Gastroesophageal sphincter (tissue), 3 donors: ENCODE results near the gene SDC4.

Source experiments
- EP300 ChIP-seq: sonication (generic); formaldehyde crosslinking; IDR thresholded peaks from one replicate; pipeline ENCODE4 v1.6.1; 2017; ENCODE audit warnings: antibody characterized with exemption, mild to moderate bottlenecking
- POLR2A ChIP-seq, 2 donors: fragments of 450-650 bp; IDR thresholded peaks; one replicate each; pipeline ENCODE4 v1.6.1; 2017; ENCODE audit warnings: antibody characterized with exemption in 2 of 2, mild to moderate bottlenecking in 2 of 2, moderate library complexity in 1 of 2
- POLR2AphosphoS5 ChIP-seq: sonication (generic); formaldehyde crosslinking; IDR thresholded peaks from one replicate; pipeline ENCODE4 v1.6.1; 2017; ENCODE audit warnings: antibody characterized with exemption
- TF ChIP-seq, protein P1 (sequence below), 4 experiments: fragments of 200-600 bp in 2 of 4; fragments of 450-650 bp in 2 of 4; sonication (generic) in 1 of 4; IDR thresholded peaks; one replicate each; pipeline ENCODE4 v1.5.1; 2017 to 2019; ENCODE audit warnings: antibody characterized with exemption in 4 of 4, mild to moderate bottlenecking in 2 of 4, moderate library complexity in 2 of 4

DNA sequence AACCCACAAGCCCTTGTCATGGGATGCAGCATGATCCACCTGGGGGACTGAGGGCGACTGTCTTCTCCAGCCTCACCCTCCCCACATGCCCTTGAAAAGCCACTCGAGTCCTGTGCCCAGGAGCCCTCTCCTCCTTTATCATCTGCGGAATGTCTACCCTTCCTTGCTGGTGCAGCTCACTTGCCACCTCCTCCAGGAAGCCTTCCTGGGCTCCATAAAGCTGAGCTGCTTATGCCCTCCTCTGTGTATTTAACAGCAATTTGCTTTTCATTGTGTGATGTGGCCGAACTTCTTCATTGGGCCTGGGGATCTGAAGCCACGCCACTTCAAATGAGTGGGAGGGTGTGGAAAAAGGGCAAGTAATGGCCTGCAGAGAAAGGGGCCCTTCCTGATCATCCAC is 59.4 kb downstream of the SDC4 start:
- TF ChIP-seq, protein P1, sequence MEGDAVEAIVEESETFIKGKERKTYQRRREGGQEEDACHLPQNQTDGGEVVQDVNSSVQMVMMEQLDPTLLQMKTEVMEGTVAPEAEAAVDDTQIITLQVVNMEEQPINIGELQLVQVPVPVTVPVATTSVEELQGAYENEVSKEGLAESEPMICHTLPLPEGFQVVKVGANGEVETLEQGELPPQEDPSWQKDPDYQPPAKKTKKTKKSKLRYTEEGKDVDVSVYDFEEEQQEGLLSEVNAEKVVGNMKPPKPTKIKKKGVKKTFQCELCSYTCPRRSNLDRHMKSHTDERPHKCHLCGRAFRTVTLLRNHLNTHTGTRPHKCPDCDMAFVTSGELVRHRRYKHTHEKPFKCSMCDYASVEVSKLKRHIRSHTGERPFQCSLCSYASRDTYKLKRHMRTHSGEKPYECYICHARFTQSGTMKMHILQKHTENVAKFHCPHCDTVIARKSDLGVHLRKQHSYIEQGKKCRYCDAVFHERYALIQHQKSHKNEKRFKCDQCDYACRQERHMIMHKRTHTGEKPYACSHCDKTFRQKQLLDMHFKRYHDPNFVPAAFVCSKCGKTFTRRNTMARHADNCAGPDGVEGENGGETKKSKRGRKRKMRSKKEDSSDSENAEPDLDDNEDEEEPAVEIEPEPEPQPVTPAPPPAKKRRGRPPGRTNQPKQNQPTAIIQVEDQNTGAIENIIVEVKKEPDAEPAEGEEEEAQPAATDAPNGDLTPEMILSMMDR (IDR thresholded peaks at IDR 0.05) = no peak
- TF ChIP-seq EP300 = no peak
- TF ChIP-seq POLR2A (IDR thresholded peaks at IDR 0.05) = no peak
- TF ChIP-seq POLR2AphosphoS5 = no peak
